HG02885 (cell line): ENCODE data around the gene CCP110.

Experiments
- ATAC-seq: cut with Tn5 transposase; IDR thresholded peaks from one replicate; pipeline ENCODE4 v1.9.1; 2021; ENCODE audit warnings: mild to moderate bottlenecking; ENCODE audit not compliant: unreplicated experiment, poor library complexity

The CCP110 gene, protein sequence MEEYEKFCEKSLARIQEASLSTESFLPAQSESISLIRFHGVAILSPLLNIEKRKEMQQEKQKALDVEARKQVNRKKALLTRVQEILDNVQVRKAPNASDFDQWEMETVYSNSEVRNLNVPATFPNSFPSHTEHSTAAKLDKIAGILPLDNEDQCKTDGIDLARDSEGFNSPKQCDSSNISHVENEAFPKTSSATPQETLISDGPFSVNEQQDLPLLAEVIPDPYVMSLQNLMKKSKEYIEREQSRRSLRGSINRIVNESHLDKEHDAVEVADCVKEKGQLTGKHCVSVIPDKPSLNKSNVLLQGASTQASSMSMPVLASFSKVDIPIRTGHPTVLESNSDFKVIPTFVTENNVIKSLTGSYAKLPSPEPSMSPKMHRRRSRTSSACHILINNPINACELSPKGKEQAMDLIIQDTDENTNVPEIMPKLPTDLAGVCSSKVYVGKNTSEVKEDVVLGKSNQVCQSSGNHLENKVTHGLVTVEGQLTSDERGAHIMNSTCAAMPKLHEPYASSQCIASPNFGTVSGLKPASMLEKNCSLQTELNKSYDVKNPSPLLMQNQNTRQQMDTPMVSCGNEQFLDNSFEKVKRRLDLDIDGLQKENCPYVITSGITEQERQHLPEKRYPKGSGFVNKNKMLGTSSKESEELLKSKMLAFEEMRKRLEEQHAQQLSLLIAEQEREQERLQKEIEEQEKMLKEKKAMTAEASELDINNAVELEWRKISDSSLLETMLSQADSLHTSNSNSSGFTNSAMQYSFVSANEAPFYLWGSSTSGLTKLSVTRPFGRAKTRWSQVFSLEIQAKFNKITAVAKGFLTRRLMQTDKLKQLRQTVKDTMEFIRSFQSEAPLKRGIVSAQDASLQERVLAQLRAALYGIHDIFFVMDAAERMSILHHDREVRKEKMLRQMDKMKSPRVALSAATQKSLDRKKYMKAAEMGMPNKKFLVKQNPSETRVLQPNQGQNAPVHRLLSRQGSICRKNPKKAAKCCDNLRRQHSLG

DNA sequence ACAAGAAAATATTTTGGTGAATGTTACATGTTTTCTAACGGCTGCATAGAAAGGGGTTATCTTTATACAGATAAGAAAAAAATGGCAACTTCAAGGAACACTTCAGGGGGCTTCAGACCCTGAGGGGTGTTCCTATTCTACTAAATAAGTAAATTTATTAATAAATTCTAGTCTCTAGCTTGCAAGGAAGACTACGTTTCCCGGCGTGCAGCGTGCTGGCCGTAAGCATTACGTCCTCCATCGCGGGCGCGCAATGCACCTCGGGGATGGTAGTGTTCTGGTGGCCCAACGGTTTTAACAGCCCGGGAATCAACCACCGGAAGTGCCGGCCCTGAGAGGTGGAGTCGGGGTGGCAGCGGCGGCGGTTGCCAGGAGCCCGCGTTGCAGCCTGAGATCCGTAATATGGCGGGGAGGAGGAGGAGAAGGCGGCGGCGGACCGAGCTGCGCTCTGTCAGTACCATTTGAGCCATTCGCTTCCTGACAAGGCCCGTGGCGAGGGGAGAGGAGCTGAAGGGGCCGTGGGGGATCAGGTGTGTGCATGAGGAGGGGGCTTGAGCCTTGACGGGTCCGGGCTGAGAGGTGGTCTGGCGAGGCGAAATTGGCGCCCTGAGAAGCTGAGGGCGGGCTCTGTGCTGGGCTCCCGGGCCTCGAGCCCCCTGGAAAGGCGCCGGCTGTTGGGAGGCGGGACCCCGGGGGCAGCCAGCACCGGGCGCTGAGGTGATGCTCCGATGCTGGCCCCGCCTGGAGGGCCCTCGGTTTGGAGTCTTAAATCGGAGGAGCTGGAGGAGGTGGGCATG is at the start of gene CCP110:
Gene CCP110 (plus strand): TSS at position 384 of the 797 bp plus-strand sequence. CDS start 3,940 bp downstream, outside the sequence.
- peak; percentile 77 for ATAC-seq

DNA sequence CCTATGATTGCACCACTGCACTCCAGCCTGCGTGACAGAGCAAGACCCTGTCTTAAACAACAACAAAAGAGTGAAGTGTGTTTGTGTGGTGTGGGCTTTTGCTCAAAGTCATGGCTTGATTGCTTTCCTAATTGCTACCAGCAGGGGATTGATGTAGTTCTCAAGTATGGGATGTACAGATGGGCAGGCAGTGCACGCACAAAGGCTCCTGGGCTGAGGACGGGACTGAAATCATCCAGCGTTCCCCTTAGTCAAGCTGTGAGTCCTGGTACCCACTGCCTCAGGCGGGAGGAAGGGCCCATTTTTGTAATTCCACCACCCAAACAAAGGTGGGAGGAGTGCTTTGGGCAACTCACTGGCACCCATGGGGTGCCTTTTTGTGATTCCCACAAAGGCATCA is 49.1 kb upstream of the CCP110 start:
- ATAC-seq: no peak

DNA sequence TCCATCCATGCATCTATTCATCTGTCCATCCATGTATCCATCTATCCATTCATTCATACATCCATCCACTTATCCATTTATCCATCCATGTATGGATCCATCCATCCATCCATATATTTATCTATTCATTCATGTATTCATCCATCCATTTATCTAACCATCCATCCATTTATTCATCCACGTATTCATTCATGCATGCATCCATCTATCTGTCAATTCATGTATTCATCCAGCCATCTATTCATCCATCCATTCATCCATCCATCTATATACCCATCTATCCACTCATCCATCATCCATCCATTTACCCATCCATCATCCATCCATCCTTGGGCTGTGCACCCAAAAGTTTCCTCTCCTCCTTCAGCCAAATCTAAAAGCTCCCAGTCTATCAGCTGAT is 45.2 kb upstream of the CCP110 start:
- no peak for ATAC-seq

DNA sequence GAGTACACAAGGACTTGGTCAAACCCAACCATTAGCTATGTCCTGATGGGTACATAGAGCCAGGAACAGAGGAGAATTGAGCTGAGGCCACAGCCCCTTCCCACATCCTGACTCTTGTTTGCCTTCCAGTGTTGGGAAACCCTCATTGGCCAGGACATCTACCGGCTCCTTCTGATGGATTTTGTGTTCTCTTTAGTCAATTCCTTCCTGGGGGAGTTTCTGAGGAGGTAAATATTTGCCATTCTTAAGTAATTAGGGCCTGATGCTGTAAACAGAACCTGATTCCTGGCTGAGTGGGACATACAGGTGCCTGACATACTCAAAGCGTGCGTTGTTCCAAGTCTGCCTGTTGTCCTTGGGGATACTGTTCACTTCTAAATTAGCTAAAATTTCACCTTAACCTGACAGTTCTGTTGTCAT is 44.4 kb upstream of the CCP110 start:
- no peak for ATAC-seq

DNA sequence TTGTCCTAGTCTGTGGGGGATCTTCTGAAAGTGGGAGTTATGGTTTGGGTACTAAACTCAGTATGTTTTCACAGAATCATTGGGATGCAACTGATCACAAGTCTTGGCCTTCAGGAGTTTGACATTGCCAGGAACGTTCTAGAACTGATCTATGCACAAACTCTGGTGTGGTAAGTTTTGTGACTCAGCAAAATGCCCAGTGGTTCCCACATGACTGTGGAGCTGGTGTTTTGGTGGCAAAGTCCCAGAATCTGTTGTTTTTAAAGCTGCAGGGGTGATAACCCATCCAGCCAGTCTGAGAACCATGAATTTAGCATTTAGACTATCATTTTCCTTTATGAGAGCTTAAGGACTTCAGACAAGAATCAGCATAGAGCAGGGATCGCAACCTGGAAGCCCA is 42.4 kb upstream of the CCP110 start:
- ATAC-seq: no peak

DNA sequence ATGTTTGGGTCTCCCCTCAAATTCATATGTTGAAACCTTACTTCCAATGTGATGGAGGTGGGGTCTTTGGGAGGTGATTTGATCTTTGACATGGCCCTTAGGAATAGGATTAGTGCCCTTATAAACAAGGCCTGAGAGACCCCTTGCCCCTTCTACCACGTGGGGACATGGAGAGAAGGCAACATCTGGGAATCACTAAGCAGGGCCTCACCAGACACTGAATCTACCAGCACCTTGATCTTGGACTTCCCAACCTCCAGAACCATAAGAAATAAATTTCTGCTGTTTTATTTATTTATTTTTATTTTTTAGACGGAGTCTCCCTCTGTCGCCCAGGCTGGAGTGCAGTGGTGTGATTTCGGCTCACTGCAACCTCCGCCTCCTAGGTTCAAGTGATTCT is 42.0 kb upstream of the CCP110 start:
- no peak for ATAC-seq

DNA sequence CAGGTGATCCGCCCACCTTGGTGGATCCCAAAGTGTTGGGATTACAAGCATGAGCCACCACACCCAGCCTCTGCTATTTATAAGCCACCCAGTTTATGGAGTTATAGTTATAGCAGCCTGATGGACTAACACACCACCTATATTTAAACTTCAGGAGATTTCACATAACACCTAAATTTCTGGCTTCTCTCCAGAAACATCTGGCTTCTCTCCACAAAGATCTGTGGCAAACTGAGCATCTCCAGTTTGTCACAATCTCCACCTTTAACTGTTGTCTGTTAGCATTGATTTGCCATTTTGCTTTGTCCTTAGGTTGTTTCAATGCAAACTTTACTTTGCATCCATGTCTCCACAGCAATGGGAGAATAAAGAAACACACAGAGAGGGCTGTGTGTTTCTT is 41.5 kb upstream of the CCP110 start:
- ATAC-seq: no peak

DNA sequence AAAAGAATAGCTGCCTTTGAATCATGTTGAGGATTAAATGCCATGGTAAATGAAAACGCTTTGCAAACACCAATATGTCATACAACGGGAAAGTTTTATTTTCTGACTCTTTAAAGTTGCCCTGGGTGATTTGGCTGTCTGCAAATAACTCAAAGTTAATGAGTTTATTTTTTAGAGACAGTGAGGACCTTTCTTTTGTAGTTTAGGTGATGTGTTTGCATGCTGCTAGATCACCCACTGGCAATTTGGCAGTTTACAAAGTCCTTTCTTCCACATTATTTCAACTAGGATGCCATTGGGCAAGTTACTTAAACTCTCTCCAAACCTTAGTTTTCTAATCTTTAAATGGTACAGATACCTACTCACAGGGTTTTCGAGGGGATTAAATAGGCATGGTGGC is 39.6 kb upstream of the CCP110 start:
- ATAC-seq: no peak

DNA sequence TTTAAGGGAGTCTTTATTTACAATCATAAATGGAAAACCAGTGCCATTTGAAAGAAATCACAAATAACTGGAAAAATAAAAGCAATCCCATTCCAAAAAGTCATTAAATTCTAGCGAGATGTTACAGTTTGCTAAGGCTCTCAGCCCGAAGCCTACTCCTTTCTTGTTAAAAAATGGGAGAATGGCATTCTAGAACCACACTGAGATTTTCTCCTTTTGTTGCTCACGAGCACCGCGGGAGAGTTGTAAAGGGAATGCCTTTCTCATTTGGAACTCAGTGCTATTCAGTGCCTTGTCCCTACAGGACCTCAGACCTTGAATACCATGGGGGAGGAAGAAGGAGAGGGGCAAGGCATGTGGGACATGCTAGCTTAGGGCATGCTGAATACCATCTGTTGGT is 38.1 kb upstream of the CCP110 start:
- no peak for ATAC-seq

DNA sequence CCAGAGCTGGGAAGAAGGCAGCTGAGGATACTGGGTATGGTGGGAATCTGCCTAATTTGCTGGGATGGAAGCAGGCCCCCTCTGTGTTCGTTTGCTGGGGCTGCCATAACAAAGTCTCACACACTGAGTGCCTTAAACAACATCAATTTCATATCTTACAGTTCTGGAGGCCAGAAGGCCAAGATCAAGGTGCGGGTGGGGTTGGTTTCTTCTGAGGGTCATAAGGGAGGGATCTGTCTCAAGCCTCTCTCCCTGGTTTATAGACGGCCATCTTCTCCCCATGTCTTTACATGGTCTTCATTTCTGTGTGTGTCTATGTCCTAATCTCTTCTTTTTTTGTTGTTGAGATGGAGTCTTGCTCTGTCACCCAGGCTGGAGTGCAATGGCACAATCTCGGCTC is 37.7 kb upstream of the CCP110 start:
- ATAC-seq: no peak

DNA sequence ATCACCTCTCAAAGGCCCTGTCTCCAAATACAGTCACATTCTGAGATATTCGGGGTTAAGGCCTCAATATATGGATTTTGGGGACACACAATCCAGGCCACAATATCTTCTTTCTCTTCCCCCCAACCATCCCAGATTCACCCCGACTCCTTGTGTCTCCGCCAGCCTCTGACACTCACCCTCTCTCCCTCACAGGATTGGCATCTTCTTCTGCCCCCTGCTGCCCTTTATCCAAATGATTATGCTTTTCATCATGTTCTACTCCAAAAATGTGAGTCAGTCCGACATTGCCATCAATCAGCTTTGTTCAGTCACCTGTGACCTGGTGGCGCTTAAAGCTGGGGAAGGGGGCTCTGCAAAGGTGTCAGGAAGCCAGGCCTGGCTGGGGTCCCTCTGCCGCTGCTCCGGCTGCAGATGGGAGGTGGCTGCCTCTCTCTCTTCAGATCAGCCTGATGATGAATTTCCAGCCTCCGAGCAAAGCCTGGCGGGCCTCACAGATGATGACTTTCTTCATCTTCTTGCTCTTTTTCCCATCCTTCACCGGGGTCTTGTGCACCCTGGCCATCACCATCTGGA is 36.9 kb upstream of the CCP110 start:
- no peak for ATAC-seq

DNA sequence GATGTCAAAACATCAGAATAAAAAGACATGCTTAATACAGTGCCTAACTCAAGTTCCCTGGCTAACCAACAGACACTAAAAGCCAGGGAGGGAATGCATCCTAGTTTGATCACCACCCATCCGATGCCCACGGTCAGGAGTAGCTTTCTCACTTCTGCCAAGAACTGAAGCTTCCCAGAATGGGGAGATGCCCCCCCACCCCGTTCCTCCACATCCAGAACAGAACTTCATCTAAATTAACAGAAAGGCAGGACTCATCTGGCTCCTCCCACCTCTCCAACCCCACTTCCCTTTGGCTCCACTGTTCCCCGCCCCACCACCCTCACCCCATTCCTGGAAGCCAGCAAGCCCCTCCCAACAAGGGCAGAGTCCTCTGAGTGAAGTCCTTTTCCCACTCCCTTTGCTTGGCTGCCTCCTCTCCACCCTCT is 35.5 kb upstream of the CCP110 start:
- ATAC-seq: no peak

DNA sequence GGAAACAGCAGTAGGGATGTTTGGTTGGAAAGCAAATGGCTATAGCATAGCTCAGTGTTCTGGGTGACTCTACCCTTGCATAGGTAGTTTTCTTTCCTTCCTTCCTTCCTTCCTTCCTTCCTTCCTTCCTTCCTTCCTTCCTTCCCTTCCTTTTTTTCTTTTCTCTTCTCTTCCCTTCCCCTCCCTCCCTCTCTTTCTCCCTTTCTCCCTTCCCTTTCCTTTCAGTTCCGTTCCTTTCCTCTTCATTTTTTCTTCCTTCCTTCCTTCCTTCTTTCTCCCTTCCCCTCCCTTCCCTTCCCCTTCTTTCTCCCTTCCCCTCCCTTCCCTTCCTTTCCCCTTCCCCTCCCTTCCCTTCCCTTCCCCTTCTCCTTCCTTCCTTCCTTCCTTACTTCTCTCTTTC is 33.1 kb upstream of the CCP110 start:
- no peak for ATAC-seq

DNA sequence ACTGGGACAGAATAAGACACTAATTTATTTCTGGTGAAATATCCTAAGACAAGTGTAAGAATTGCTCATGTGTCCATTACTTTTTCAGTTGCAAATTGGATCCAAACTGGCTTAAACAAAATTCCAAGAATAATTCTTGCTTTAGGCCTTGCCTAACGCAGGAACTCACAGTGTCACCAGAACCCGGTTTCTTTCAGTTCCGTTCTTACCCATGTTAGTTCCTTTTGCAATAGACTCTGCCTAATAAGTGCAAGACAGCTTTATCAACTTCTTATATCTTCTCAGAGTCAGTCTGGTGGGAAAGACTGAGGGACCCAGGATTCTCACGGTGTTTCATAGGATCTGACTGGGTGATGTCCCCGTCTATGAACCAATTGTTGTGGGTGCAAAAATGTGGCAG is 26.6 kb upstream of the CCP110 start:
- no peak for ATAC-seq

DNA sequence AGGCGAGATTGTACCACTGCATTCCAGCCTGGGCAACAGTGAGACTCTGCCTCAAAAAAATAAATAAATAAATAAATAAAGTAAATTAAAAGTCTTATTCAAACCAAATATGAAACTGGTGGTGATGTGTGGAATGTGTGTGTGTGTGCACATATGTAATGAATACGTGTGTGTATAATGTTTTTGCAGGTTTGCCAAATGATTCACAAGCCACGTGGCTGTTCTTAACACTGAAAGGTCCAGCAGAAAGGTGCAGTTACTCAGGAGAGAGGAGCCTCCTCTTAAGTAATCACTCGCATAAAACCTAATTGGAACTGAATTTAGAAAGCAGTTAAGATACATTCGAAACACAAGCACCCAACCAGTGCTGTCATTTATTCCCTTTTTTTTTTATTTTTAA is 24.7 kb upstream of the CCP110 start:
- ATAC-seq: no peak

DNA sequence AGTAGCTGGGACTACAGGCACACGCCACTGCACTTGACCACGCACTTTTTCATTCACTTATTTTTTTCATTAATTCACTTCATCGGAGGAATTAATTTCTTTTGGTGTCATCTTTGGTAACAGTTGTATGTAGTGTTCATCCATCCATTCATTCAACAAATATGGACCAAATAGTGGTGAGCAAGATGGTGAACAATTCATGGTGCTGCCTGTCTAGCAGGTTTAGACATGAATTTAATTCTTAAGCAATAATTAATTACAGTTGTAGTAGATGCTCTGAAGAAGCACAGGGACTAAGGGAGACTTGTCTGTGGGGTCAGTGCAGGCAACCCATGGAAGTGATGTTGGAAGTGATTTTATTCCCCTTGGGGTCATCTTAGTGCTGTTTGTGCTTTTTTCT is 24.3 kb upstream of the CCP110 start:
- ATAC-seq: no peak

DNA sequence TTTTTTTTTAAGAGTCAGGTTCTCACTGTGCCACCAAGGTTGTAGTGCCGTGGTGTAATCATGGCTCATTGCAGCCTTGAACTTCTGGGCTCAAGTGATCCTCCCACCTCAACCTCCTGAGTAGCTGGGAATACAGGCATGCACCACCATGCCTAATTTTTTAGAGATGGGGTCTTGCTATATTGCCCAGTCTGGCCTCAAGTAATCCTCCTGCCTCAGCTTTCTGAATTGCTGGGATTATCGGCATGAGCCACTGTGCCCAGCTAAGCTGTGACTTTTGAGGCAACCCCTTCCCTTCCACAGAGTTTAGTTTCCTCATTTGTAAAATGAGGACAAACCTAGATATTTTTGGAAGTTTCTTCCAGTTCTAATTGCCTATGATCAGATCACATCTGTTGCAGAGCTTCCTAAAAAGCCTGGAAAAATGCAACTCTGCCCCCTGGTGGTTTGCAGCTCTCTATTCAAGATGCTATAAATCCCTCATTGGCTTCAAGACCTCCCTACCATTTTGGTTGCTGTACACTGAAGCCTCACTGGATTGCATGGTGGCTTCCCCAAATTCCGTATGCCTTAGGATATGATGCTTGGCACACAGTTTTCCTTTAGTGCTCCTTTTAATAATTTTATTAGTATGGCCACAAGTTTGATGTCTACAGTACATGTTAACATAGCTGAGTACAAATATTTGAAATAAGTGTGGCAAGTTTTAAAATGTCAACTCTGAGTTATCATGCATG is 21.2 kb upstream of the CCP110 start:
- ATAC-seq: no peak

DNA sequence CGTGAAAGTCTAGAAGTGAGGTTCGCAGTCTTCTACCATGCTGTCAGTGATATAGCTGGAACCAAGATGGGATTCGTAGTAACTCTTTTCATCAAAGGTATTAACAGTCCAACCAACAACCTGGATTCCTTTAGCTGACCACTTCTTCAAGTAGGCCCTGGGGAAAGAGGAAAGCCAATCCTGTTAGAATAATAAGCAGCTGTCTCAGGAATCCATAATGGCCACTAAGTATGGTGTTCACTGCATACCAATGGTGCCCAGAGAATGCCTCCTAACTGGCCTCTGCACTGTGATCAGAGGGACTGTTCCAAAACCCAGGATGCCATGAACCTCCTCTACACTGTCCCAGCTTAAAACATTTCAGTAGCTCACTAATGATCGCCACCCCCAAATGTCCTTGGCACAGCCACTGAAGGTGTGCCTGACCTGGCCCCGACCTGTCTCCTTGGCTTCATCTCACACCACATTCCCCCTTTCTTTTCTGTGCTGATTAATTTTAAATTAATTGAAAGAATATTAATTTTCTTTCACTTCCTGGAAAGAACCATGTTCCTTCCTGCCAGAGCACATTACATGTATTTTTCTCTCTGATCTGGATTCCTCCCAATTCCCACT is 20.2 kb upstream of the CCP110 start:
- ATAC-seq: no peak
